ENCODE results near the gene MRPS2. TPM values are rescaled to one million over a fixed set of nuclear protein-coding genes. Genes with fewer than 3 reads are reported as not detected.

Gene MRPS2
- total RNA-seq, 2 experiments from 2014 or later, result 56.4 to 57.4 TPM

DNA sequence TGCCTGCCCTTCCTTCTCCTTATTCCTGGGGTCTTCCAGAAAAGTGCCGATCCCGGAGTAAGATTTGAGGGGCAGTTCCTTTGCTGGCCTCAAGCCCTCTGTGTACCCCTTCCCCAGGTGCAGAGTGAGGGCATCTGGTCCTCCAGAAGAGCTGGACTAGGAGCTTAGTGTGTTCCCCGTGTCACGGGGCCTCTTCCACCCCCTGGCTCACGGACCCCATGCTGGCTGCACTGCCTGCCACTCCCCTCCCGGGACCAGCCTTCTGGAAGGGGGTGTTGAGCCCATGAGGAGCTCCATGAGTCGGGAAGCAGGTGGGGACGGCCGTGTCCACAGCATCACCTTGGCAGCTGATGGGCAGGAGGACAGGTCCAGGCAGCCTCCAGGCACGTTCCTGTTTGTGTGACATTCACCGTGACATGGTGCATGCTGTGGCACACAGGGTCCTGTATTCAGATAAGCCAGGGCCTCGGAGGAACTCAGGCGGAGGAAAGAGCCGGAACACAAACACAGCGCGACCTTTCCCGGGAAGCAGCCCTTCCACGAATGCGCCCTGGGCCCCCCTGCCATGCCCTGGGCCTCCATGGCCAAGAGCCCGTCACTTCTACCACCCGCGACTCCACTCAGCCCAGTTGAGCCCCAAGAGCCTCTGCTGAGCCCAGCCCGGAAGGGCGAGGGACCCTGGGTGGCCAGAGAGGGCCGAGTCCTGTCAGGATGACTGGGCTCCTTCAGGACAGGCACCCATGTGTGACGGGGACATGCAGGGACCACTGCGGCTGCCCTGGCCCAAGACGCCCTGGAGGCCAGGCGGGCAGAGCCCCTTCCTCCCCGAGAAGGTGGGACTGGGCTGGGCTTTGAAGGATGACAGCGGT lies 14.8 kb downstream of the MRPS2 start:
- Mint-ChIP-seq H3K27me3 (peaks cover 11% of the 10 kb centered on the region), H3K36me3 (ENCODE audit: low read depth) (no peaks in the 10 kb centered on the region), H3K4me1 (ENCODE audit: low read depth) (peaks cover 5% of the 10 kb centered on the region), H3K27ac (no peak overlapping the region), H3K9me3 (no peaks in the 10 kb centered on the region), H3K4me3 (no peak overlapping the region)
- ChIA-PET CTCF (interaction anchor here (0.9 kb wide), 1 partner anchor 10 kb away, joined by 3 read pairs; no protein-coding TSS in a partner anchor), POLR2A (interaction anchor here (1.9 kb wide), 1 partner anchor 11 kb away, joined by 7 read pairs; no protein-coding TSS in a partner anchor)
- intact Hi-C loops (cut with micrococcal nuclease), result no loop called here
- DNase-seq (no peak), ATAC-seq (no peak)
- TF ChIP-seq, protein P1, sequence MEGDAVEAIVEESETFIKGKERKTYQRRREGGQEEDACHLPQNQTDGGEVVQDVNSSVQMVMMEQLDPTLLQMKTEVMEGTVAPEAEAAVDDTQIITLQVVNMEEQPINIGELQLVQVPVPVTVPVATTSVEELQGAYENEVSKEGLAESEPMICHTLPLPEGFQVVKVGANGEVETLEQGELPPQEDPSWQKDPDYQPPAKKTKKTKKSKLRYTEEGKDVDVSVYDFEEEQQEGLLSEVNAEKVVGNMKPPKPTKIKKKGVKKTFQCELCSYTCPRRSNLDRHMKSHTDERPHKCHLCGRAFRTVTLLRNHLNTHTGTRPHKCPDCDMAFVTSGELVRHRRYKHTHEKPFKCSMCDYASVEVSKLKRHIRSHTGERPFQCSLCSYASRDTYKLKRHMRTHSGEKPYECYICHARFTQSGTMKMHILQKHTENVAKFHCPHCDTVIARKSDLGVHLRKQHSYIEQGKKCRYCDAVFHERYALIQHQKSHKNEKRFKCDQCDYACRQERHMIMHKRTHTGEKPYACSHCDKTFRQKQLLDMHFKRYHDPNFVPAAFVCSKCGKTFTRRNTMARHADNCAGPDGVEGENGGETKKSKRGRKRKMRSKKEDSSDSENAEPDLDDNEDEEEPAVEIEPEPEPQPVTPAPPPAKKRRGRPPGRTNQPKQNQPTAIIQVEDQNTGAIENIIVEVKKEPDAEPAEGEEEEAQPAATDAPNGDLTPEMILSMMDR (IDR thresholded peaks at IDR 0.05), result no peak

DNA sequence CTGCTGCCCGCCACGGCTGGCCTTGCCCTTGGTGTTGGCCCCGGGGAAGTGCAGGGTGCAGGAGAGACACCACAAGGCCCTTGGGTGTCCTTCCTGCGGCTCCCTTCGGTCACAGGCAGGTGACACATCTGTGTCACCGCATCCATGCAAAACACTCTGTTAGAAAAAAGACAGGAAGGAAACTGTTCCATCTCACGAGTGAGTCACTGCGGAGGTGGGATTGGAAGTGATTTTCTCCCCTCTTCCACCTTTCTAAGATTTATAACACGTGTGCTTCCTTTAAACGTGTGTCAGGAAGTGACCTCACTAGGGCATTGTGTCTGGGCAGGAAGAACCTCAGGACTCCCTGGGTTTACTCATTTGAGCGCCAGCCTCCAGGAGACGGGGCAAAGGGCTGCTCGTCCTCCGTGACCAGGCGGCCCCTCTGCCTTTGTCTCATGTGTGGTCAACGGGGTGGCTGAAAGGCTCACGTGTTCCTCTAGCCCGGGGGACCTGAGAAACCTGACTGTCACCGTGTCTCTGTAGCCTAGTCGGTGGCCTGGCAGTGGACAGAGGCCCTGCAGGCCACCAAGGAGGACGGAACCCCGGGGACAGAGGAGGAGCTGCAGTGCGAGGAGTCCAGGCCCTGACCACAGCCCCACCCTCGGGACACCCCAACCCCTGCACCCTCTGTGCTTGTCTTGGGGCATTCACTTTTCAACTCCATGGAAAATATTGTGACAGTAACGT lies 15.8 kb downstream of the MRPS2 start:
- ATAC-seq (peak; percentile 67), DNase-seq (peak; percentile 35)
- Mint-ChIP-seq H3K27me3 (peaks cover 12% of the 10 kb centered on the region), H3K36me3 (ENCODE audit: low read depth) (no peaks in the 10 kb centered on the region), H3K27ac (no peak overlapping the region), H3K4me1 (ENCODE audit: low read depth) (peaks cover 3% of the 10 kb centered on the region), H3K9me3 (no peaks in the 10 kb centered on the region), H3K4me3 (no peak overlapping the region)
- CTCF ChIA-PET, result interaction anchor here (1.4 kb wide), 1 partner anchor 17 kb away, joined by 3 read pairs; a partner anchor contains a TSS
- TF ChIP-seq, protein P1 (IDR thresholded peaks at IDR 0.05), result no peak
- intact Hi-C loops (cut with micrococcal nuclease), result no loop called here
- POLR2A ChIA-PET, result no interaction called here

DNA sequence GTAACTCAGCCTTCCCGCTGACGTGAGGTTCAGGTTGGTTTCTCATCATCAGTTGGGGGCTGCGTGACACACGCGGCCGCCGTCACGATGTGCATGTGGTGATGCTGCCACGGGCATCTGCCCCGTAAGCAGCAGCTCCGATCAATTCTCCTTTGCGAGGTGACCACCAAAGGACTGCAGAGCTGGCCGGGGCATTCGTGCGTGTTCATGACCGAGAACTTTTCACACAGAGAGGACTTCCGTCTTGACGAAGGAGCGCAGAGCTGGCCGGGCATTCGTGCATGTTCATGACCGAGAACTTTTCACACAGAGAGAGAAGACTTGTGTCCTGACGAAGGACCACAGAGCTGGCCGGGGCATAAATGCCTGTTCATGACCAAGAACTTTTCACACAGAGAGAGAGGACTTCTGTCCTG lies 16.9 kb downstream of the MRPS2 start:
- TF ChIP-seq, protein P1 (IDR thresholded peaks at IDR 0.05), result no peak
- ChIA-PET POLR2A (interaction anchor here (1.0 kb wide), 1 partner anchor 12 kb away, joined by 4 read pairs; no protein-coding TSS in a partner anchor), CTCF (interaction anchor here (1.0 to 1.4 kb wide), 2 partner anchors 12 to 18 kb away, joined by 3 to 6 read pairs; a partner anchor contains a TSS)
- Mint-ChIP-seq H3K4me3 (no peak overlapping the region), H3K27ac (no peak overlapping the region), H3K4me1 (ENCODE audit: low read depth) (no peaks in the 10 kb centered on the region), H3K9me3 (no peaks in the 10 kb centered on the region), H3K36me3 (ENCODE audit: low read depth) (no peaks in the 10 kb centered on the region), H3K27me3 (peaks cover 12% of the 10 kb centered on the region)
- DNase-seq, result no peak
- no peak for ATAC-seq
- intact Hi-C loops (cut with micrococcal nuclease), result no loop called here

DNA sequence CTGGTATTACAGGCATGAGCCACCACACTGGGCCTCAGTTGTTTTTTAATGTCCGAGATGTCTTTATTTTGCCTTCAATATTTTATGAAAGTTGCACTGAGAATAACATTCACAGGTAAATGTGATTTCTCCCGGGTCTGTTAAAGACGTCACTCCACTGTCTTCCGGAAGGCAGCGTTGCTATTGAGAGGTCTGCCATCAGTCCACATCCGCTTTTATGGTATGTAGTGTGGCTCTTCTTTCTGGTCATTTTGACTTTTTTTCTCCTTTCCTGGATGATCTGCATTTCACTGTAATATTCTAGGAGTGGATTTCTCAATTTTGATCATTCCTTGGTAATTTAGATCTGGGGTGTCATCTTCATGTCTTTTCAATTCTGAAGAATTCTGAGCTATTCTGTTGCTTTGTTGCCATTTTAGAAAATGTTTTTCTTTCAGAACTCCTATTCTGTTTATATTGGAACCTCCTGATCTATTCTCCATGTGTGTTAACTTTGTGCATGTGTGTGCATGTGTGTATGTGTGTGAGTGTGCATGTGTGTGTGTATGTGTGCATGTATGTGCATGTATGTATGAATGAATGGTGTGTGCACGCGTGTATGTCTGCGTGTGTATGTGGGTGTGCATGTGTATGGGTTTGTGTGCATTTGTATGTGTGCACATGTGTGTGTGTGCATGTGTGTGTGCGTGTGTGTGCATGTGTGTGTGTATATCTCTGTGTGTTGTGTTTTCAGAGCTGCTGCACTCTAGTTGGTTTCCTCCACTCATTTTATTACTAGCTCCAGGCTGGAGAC lies 18.9 kb downstream of the MRPS2 start:
- CTCF ChIA-PET, result no interaction called here
- no peak for DNase-seq
- H3K9me3 Mint-ChIP-seq, result no peaks in the 10 kb centered on the region

More for the DNA sequence above, 18.9 kb downstream of the MRPS2 start:
- intact Hi-C loops (cut with micrococcal nuclease), result no loop called here
- TF ChIP-seq, protein P1 (IDR thresholded peaks at IDR 0.05), result no peak
- POLR2A ChIA-PET, result no interaction called here
- no peak for ATAC-seq
- Mint-ChIP-seq H3K27ac (no peak overlapping the region), H3K36me3 (ENCODE audit: low read depth) (no peaks in the 10 kb centered on the region), H3K4me1 (ENCODE audit: low read depth) (no peaks in the 10 kb centered on the region), H3K4me3 (no peak overlapping the region), H3K27me3 (peaks cover 12% of the 10 kb centered on the region)
